DOHH2 (cell line): ENCODE measurements around the gene MAML2.

Experiments
- CTCF ChIP-seq: fragments of 200-600 bp; sonication (generic); IDR thresholded peaks from one replicate; pipeline ENCODE4 v1.5.1; 2014; ENCODE audit warnings: antibody characterized with exemption, mild to moderate bottlenecking, low read depth, low read length; ENCODE audit not compliant: poor library complexity, severe bottlenecking
- EZH2phosphoT487 ChIP-seq: fragments of 200-600 bp; sonication (generic); IDR thresholded peaks from 2 replicates; pipeline ENCODE4 v1.6.1; 2017; ENCODE audit warnings: borderline replicate concordance, mild to moderate bottlenecking, antibody characterized with exemption, low read length, moderate library complexity, mixed read lengths

- TF ChIP-seq CTCF = no peak
- TF ChIP-seq EZH2phosphoT487 = no peak
These were observed 39.9 kb downstream of the MAML2 start for GRCh38 chr11:96303064-96303463.
